Naive thymus-derived CD8-positive, alpha-beta T cell (primary cell): ENCODE results near the gene MLLT6. TPM values are rescaled to one million over a fixed set of nuclear protein-coding genes. Genes with fewer than 3 reads are reported as not detected.

Experiments
- ATAC-seq, 2 donors: fragments of 150-1000 bp; cut with Tn5 transposase in 1 of 2; sonication (Bioruptor Pico), chemical (Tn5 transposase) in 1 of 2; 1 replicate in 1 of 2; 2 replicates in 1 of 2; pipeline ENCODE4 v1.10.0; 2021; ENCODE audit warnings: mild to moderate bottlenecking in 2 of 2, moderate library complexity in 2 of 2
- POLR2A ChIA-PET: fragments of 350-600 bp; sonication (Branson Sonifier 250); formaldehyde crosslinking; loops from one replicate; lab custom pipeline; 2021; ENCODE audit warnings: antibody characterized with exemption; lab: Charles Lee
- DNase-seq, 10 donors: peaks; one replicate each; pipeline versions ENCODE4 v3.0.0 to v3.0.0-alpha.2; 2020 to 2022
- H3K27ac Mint-ChIP-seq, 10 donors: one replicate each; pipeline ENCODE4 v1.8.0; 2020 to 2022; ENCODE audit warnings: mild to moderate bottlenecking in 10 of 10, mixed read lengths in 10 of 10, moderate library complexity in 4 of 10, inconsistent platforms in 1 of 10
- H3K27me3 Mint-ChIP-seq, 5 donors: one replicate each; pipeline ENCODE4 v1.8.0; 2021 to 2022; ENCODE audit warnings: mixed read lengths in 5 of 5
- H3K36me3 Mint-ChIP-seq, 3 donors: one replicate each; pipeline ENCODE4 v1.8.0; 2020 to 2022; ENCODE audit warnings: mixed read lengths in 3 of 3, mild to moderate bottlenecking in 2 of 3, inconsistent platforms in 1 of 3
- H3K4me1 Mint-ChIP-seq, 4 donors: one replicate each; pipeline ENCODE4 v1.8.0; 2021 to 2022; ENCODE audit warnings: mixed read lengths in 4 of 4
- H3K4me3 Mint-ChIP-seq, 10 donors: one replicate each; pipeline ENCODE4 v1.8.0; 2020 to 2022; ENCODE audit warnings: mild to moderate bottlenecking in 10 of 10, mixed read lengths in 10 of 10, moderate library complexity in 6 of 10, inconsistent platforms in 1 of 10
- H3K9me3 Mint-ChIP-seq, 9 donors: one replicate each; pipeline ENCODE4 v1.8.0; 2020 to 2022; ENCODE audit warnings: mixed read lengths in 9 of 9, mild to moderate bottlenecking in 3 of 9, inconsistent platforms in 1 of 9, moderate library complexity in 1 of 9
- polyA plus RNA-seq, 3 donors: library from polyadenylated mRNA; unstranded; fragments of 300-500 nt; fragmentation: Illumina TruSeq; gene quantifications; one replicate each; pipeline ENCODE4 v1.2.3, GENCODE V29; 2021
- total RNA-seq, 8 experiments: library from RNA in 2 of 8; stranded (reverse) in 2 of 8; gene quantifications; one replicate each; pipeline ENCODE4 v1.2.3 and lab custom pipeline; 2021 to 2026

The MLLT6 gene
- total and polyA plus RNA-seq, 5 experiments from 2014 or later: 5.5 to 489 (median 11.9) TPM

DNA sequence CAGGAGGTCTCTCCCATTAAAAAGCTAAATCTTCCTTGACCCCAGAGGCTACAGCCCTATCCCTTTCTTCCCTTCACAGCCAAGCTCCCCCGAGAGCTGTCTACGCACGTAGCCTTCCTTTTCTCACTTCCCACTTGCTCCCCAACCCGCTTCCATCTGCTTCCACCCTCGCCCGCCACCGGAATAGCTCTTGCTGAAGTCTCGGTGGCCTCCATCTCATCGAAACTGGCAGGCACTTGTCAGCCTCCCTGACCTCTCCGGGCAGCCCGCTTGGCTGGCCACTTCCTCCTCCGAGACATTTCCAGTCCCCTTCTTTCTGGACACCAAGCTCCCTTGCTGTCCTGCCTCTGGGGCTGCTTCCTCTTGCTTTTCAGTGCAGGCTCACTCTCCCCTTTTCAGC, 19.6 kb upstream of the MLLT6 start:
- no peak for DNase-seq
- no peak for ATAC-seq
- H3K27ac Mint-ChIP-seq: peak overlapping the region in 1 of 10 donors; percentile 38
- no peaks in the 10 kb centered on the region for H3K9me3 Mint-ChIP-seq
- H3K36me3 Mint-ChIP-seq: no peaks in the 10 kb centered on the region
- POLR2A ChIA-PET: no interaction called here
- no peak overlapping the region for H3K4me3 Mint-ChIP-seq
- peaks cover 2 to 12% (median 8%) of the 10 kb centered on the region in 5 donors for H3K27me3 Mint-ChIP-seq
- peaks cover 0 to 6% (median 0%) of the 10 kb centered on the region in 4 donors for H3K4me1 Mint-ChIP-seq

DNA sequence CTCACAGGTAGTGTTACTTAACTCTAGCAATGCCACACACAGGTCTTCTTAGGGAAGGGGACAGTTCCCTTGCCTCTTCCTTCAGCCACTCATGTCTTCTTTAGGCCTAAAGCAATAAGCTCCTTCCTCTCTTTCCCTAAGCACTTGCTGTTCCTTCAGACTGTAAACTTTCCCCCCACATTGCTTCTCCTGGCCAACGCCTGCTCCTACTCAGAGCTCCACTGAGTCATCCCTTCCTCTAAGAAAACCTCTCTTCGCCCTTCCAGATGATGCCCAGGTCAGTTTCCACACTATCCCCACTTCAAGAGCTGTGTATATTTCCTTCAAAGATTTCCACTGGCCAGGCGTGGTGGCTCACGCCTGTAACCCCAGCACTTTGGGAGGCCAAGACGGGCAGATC, 17.8 kb upstream of the MLLT6 start:
- peaks cover 0 to 6% (median 0%) of the 10 kb centered on the region in 4 donors for H3K4me1 Mint-ChIP-seq
- no peak for DNase-seq
- H3K4me3 Mint-ChIP-seq: no peak overlapping the region
- no peak for ATAC-seq
- H3K27ac Mint-ChIP-seq: no peak overlapping the region
- POLR2A ChIA-PET: interaction anchor here (0.5 to 0.6 kb wide), 2 partner anchors 124 to 195 kb away, joined by 3 to 4 read pairs; no protein-coding TSS in a partner anchor
- peaks cover 2 to 12% (median 8%) of the 10 kb centered on the region in 5 donors for H3K27me3 Mint-ChIP-seq
- H3K9me3 Mint-ChIP-seq: no peaks in the 10 kb centered on the region
- H3K36me3 Mint-ChIP-seq: no peaks in the 10 kb centered on the region

DNA sequence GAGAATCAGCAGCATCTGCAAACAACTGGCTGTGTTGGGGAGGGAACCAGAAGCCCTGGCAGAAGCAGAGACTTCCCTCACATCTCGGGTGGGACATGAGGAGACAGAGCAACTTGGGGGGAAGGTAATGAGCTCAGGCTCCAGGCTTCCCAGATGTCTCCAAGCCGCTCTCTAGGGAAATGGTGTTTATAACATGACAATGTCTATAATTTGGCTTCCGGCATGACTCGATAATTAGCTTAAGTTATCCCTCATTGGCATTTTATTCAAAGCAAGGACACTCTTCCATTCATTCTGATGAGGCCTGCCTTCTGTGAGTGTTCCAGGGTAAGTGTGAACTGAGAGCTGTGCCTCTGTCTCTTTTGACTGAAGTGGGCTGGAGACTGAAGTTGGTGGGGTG, 14.7 kb upstream of the MLLT6 start:
- H3K27ac Mint-ChIP-seq: peak overlapping the region in 1 of 10 donors; percentile 69
- H3K36me3 Mint-ChIP-seq: no peaks in the 10 kb centered on the region
- no peak overlapping the region for H3K4me3 Mint-ChIP-seq
- DNase-seq: no peak
- peaks cover 0 to 8% (median 0%) of the 10 kb centered on the region in 4 donors for H3K4me1 Mint-ChIP-seq
- POLR2A ChIA-PET: no interaction called here
- H3K9me3 Mint-ChIP-seq: no peaks in the 10 kb centered on the region
- H3K27me3 Mint-ChIP-seq: peaks cover 2 to 10% (median 8%) of the 10 kb centered on the region in 5 donors
- ATAC-seq: no peak

DNA sequence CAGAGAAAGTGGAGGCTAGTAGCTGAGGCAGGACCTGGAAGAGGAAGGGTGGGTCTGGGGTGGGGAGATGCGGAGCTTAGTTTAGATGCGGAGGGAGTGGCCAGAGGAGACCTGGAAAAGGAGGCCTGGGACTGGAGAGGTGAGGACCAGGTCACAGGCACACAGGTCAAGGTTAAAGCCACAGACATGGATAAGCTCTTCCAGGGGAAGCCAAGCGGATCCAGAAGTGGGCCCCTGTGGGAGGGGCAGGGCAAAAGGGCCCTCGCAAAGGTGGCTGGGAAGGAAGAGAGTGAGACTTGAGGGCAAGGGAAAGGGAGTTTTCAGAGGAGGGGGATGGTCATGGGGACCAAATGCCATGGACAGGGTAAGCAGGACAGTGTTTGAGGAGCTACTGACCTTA, 13.9 kb upstream of the MLLT6 start:
- Mint-ChIP-seq H3K27ac (peak overlapping the region in 1 of 10 donors; percentile 27), H3K4me3 (no peak overlapping the region), H3K4me1 (peaks cover 3 to 6% (median 4%) of the 10 kb centered on the region in 4 donors), H3K9me3 (no peaks in the 10 kb centered on the region), H3K36me3 (no peaks in the 10 kb centered on the region), H3K27me3 (peaks cover under 1 to 7% (median 2%) of the 10 kb centered on the region in 5 donors)
- ATAC-seq (no peak), DNase-seq (no peak)
- POLR2A ChIA-PET: no interaction called here

DNA sequence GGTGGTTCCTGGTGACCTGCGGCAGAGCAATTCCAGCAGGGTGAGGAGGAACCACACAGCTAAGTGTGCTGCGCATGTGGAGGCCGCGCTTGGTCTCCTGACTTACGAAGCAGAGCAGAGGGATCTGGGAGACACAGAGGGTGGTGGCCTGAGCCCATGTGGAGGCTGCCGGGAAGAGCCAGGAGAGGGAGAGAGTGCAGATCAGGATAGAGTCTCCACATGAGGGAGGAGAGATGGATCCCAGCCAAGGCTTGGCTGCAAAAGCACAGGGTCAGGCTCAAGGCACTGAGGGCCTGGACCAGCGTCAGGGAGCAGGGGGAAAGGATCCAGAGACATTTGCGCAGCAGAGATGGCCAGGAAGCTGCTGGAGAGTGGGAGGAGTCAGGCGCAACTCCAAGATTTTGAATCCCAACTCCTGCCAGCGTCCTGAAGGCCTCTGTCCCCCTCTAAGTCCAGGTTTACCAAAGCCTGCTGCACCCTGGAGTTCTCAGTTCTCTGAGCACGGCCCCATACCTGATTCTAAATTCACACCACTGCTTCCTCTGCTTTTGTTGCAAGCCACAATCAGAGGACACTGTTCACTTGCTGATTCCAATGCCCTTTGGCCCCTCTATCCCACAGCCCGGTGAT, 11.3 kb upstream of the MLLT6 start:
- peaks cover 0 to 2% (median 0%) of the 10 kb centered on the region in 5 donors for H3K27me3 Mint-ChIP-seq
- peak overlapping the region in 2 of 10 donors; percentile 13 to 38 for H3K4me3 Mint-ChIP-seq
- peak overlapping the region in 1 of 10 donors; percentile 32 for H3K27ac Mint-ChIP-seq
- ATAC-seq: no peak
- POLR2A ChIA-PET: interaction anchor here (2.3 kb wide), 1 partner anchor 11 kb away, joined by 7 read pairs; the partner anchor contains the start of gene MLLT6
- no peaks in the 10 kb centered on the region for H3K9me3 Mint-ChIP-seq
- no peak for DNase-seq
- H3K4me1 Mint-ChIP-seq: peaks cover 15 to 24% (median 21%) of the 10 kb centered on the region in 4 donors
- H3K36me3 Mint-ChIP-seq: no peaks in the 10 kb centered on the region

DNA sequence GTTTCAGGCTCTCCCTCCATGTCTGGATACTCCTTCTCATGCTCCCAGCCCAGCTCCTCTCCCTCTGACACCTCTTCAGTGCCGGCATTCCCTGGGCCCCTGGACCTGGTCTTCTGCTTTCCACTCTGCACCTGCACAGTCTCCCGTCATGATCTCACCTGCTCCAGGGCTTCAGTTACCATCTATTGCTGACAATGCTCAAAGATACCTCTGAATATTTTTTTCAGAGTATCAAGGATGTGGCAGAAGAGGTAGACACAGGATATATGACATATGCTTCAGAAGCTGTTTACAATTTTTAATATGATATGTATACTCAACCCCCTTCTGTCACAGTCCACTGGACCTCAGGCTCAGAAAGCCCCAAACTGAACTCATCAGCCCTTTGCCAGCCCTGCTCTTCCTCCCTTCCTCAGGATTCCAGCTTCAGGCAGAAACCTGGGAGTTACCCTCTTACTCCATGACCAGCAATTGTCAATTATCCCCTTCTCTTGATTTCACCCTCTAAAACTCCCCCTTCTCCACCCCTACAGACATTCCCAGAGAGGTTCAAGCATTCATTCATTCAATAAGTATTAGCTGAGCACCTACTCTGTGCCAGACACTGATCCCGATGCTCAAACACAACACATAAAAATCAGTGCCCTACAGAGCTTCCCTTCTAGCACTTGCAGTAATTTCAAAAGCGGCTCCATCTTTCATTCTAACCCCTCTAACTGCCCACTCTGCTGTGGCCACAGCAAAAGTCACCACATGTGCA, 7.8 kb upstream of the MLLT6 start:
- DNase-seq (peak in 2 of 10 donors; percentile 24 to 41), ATAC-seq (peak in 1 of 2 donors; percentile 21)
- H3K36me3 Mint-ChIP-seq: no peaks in the 10 kb centered on the region
- peak overlapping the region in 8 of 10 donors; percentile 22 to 73 (median 52) for H3K4me3 Mint-ChIP-seq
- H3K9me3 Mint-ChIP-seq: no peaks in the 10 kb centered on the region
- peaks cover 0 to 2% (median 0%) of the 10 kb centered on the region in 5 donors for H3K27me3 Mint-ChIP-seq
- H3K27ac Mint-ChIP-seq: peak overlapping the region; percentile 50 to 93 (median 82)
- H3K4me1 Mint-ChIP-seq: peaks cover 28 to 38% (median 35%) of the 10 kb centered on the region in 4 donors
- POLR2A ChIA-PET: interaction anchor here (0.9 to 3.2 kb wide), 6 partner anchors 9 to 130 kb away, joined by 3 to 15 read pairs (median 4); partner anchors contain the start of gene PSMB3

DNA sequence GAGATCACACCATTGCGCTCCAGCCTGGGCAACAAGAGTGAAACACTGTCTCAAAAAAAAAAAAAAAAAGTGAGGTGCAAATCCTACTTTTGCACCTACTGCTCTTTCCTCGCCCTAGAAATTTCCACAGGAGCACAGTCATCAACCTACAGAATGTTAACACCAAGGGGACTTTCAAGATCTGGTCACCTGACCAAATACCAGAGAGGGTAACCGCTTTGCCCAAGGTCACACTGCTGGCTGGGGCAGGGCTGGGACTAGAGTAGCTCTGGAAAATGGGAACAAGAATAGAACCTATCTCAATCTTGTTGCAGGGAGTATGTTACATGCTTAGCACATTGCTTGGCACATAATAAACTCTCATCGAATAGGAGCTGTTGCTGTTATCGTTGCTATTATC, 6.3 kb upstream of the MLLT6 start:
- Mint-ChIP-seq H3K9me3 (no peaks in the 10 kb centered on the region), H3K4me3 (no peak overlapping the region), H3K27ac (peak overlapping the region in 4 of 10 donors; percentile 29 to 68 (median 62)), H3K4me1 (peaks cover 26 to 48% (median 43%) of the 10 kb centered on the region in 4 donors), H3K36me3 (no peaks in the 10 kb centered on the region), H3K27me3 (peaks cover 0 to 2% (median 0%) of the 10 kb centered on the region in 5 donors)
- no peak for ATAC-seq
- DNase-seq: no peak
- POLR2A ChIA-PET: interaction anchor here (1.5 to 22.8 kb wide), 2 partner anchors 25 to 32 kb away, joined by 4 to 395 read pairs; partner anchors contain the start of gene CISD3

DNA sequence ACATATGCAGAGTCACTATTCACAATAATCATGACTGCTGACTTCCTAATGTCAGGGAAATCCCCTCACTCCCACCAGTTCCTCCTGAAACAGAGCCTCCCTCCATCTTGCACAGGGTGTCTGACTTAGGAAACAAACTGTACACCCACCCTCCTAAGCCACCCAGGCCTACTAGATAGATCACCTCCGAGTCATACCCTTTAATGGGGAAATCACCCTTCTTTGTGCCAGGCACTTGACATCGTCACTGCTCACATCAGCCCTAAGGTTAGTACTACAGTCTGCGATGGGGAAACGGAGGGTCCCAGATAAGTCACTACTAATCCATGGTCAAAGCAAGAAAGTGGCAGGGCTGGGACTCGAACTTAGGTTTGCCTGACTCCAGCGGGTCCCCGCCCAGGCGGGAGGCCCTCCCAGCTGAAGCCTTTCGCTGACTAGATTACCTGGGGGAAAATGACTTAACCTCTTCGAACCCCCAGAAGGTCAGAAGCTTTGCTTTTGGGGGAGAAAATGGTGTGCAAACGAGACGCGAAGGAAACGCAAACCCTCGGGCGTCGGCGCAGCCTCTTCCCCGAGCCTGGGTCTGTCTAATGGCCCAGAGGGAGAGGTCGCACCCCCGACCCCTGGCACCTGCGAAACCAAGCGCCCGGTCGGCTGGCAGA, 3.4 kb upstream of the MLLT6 start:
- Mint-ChIP-seq H3K9me3 (no peaks in the 10 kb centered on the region), H3K4me3 (peak overlapping the region; percentile 79 to 94 (median 84)), H3K27me3 (peaks cover 0 to 2% (median 0%) of the 10 kb centered on the region in 5 donors), H3K4me1 (peaks cover 34 to 50% (median 47%) of the 10 kb centered on the region in 4 donors), H3K36me3 (no peaks in the 10 kb centered on the region), H3K27ac (peak overlapping the region; percentile 89 to 98 (median 96))
- POLR2A ChIA-PET: interaction anchor here (0.5 to 22.8 kb wide), 9 partner anchors 9 to 450 kb away, joined by 3 to 395 read pairs (median 5); partner anchors contain the start of genes CISD3, EPOP and PLXDC1
- DNase-seq (peak; percentile 35 to 79 (median 70)), ATAC-seq (peak; percentile 25 to 57)

DNA sequence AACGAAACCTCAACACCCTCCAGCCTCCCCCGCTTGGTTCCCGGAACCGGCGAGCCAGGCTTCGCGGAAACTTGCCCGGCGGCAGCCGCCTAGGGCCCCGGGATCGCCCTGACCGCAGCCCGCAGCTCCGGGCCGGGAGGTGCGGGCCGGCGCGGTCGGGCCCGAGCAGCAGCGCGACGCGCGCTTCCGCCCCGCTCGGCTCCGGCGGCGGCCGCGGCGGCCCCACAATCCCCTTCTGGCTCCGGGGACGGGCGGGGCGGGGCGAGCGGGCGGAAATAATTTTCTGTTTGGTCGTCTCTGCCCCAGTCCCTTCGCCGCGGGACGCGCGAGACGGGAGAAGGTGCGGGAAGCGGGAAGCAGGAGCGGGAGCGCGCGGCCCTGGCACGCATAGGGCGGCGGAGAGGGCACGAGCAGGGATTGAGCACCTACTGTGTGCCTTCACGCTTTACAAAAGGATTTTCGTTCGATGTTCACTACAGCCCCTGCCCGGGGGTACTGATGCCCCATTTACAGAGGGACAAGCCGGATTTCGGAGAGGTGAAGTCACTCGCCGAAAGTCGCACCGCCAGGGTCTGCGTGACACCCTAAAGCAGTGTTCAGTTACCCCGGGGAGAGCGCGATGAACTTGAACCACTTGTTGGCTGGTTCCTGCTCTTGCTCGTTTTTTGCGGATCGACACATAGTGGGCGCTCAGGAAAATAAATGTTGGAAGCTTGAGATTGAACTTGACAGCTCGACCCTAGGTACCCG, 2.7 kb upstream of the MLLT6 start:
- ATAC-seq (peak; percentile 41 to 48), DNase-seq (peak; percentile 57 to 84 (median 74))
- peak overlapping the region; percentile 92 to 99 (median 98) for H3K4me3 Mint-ChIP-seq
- H3K9me3 Mint-ChIP-seq: no peaks in the 10 kb centered on the region
- H3K27ac Mint-ChIP-seq: peak overlapping the region; percentile 92 to 99 (median 97)
- peaks cover 0 to 3% (median 0%) of the 10 kb centered on the region in 3 donors for H3K36me3 Mint-ChIP-seq
- H3K4me1 Mint-ChIP-seq: peaks cover 31 to 50% (median 47%) of the 10 kb centered on the region in 4 donors
- POLR2A ChIA-PET: interaction anchor here (0.9 to 22.8 kb wide), 9 partner anchors 8 to 449 kb away, joined by 3 to 395 read pairs (median 5); partner anchors contain the start of genes CISD3, EPOP and PLXDC1
- peaks cover 0 to 2% (median 0%) of the 10 kb centered on the region in 5 donors for H3K27me3 Mint-ChIP-seq

DNA sequence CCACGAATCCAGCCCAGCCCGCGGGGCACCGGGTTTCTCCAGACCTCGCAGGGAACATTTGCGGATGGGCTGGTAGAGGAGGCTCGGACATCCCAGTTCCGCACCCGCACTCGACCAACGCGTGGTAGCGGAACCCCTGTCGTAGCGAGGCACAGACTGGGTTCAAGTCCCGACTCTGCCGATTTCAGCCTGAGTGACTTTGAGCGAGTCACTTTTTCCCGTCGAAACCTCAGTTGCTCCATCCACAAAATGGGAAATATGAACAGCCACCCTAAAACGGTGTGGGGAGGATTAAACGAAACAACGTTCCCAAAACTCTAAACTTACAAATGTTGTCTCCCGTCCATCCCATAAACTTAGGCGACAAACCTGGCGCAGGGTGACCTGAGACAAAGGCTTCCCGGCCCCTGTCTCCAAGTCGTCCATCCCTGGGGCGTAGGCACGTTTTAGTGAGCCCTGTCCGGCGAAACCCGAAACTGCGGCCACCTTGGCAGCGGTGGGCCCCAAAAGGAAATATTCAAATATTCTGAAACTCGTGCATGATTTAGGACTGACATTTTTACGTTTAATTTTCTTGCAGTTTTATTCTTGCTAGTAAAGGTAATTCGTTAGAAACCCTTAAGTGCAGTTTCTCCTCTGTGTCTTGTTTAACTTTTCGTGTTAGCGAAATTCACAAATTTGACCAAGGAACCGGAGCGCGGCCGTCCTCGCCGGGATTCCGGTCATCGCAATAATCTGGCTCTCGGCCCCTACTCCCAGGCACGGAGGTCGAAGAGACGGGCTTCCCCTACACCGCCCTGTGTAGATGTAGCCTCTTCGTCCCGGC, 1.9 kb upstream of the MLLT6 start:
- POLR2A ChIA-PET: interaction anchor here (0.9 to 22.8 kb wide), 7 partner anchors 8 to 49 kb away, joined by 3 to 395 read pairs (median 13); partner anchors contain the start of genes CISD3 and EPOP
- peaks cover 0 to 10% (median 0%) of the 10 kb centered on the region in 3 donors for H3K36me3 Mint-ChIP-seq
- H3K27me3 Mint-ChIP-seq: peaks cover 0 to 2% (median 0%) of the 10 kb centered on the region in 5 donors
- H3K9me3 Mint-ChIP-seq: no peaks in the 10 kb centered on the region
- no peak for ATAC-seq
- H3K4me1 Mint-ChIP-seq: peaks cover 37 to 52% (median 48%) of the 10 kb centered on the region in 4 donors
- DNase-seq: peak in 3 of 10 donors; percentile 23 to 34 (median 29)
- peak overlapping the region; percentile 92 to 99 (median 98) for H3K4me3 Mint-ChIP-seq
- H3K27ac Mint-ChIP-seq: peak overlapping the region; percentile 92 to 99 (median 97)
